ENCODE results near the gene NOP58.
"Not testable (repeated sequence)": the region's sequence is repeated elsewhere in the genome, so short reads cannot be mapped to it uniquely, and the experiment has no call there.

Gene NOP58

GRCh38 chr2:202265467-202266277, at the start of gene NOP58:
NOP58 (plus strand) TSS chr2:202265763; CDS start chr2:202265942, 179 bp downstream.
- peak; percentile 97 for DNase-seq

- peak; percentile 77 for DNase-seq
Observed at GRCh38 chr2:202221873-202222272, 43.7 kb upstream of the NOP58 start.

- peak; percentile 74 for DNase-seq
Observed at GRCh38 chr2:202237787-202238233, 27.8 kb upstream of the NOP58 start.

GRCh38 chr2:202238234-202239197, 27.0 kb upstream of the NOP58 start, which contains the start of gene SUMO1:
SUMO1 (minus strand) TSS chr2:202238597; CDS start chr2:202238451, 146 bp downstream.
- DNase-seq = peak; percentile 97

GRCh38 chr2:202247710-202248109, 17.9 kb upstream of the NOP58 start:
- DNase-seq = not testable (repeated sequence)

GRCh38 chr2:202249521-202250253, 15.9 kb upstream of the NOP58 start:
- peak; percentile 74 for DNase-seq

GRCh38 chr2:202251494-202251893, 14.1 kb upstream of the NOP58 start:
- DNase-seq = no peak

GRCh38 chr2:202261531-202261930, 4.0 kb upstream of the NOP58 start:
- no peak for DNase-seq

GRCh38 chr2:202267495-202267894, 1.9 kb downstream of the NOP58 start:
- DNase-seq = no peak

GRCh38 chr2:202269585-202269984, 4.0 kb downstream of the NOP58 start:
- no peak for DNase-seq

GRCh38 chr2:202270487-202270886, 4.9 kb downstream of the NOP58 start:
- no peak for DNase-seq

GRCh38 chr2:202276078-202276720, 10.6 kb downstream of the NOP58 start:
- DNase-seq = not testable (repeated sequence)

- DNase-seq = no peak
Observed at GRCh38 chr2:202278036-202278760, 12.6 kb downstream of the NOP58 start.

- no peak for DNase-seq
Observed at GRCh38 chr2:202278944-202279343, 13.4 kb downstream of the NOP58 start.

- no peak for DNase-seq
Observed at GRCh38 chr2:202286595-202286994, 21.0 kb downstream of the NOP58 start.

GRCh38 chr2:202289394-202290204, 24.0 kb downstream of the NOP58 start:
- no peak for DNase-seq

- no peak for DNase-seq
Observed at GRCh38 chr2:202290316-202290715, 24.8 kb downstream of the NOP58 start.

GRCh38 chr2:202290970-202291369, 25.4 kb downstream of the NOP58 start:
- no peak for DNase-seq

GRCh38 chr2:202299712-202300111, 34.1 kb downstream of the NOP58 start:
- DNase-seq = no peak

GRCh38 chr2:202306034-202306433, 40.5 kb downstream of the NOP58 start:
- DNase-seq = no peak

- DNase-seq = peak; percentile 57
Observed at GRCh38 chr2:202307690-202308089, 42.1 kb downstream of the NOP58 start.

Measured in islet precursor cell (in vitro differentiated cells).